DND-41 (cell line): ENCODE results near the gene NADK2.

Experiments
- ATAC-seq: fragments of 200-7000 bp; cut with Tn5 transposase; 3 replicates; pipeline ENCODE4 v1.9.1; 2021; ENCODE audit warnings: low read depth; ENCODE audit not compliant: insufficient read depth
- DNase-seq: peaks from one replicate; pipeline ENCODE4 v3.0.0-alpha.2; 2020
- H2AFZ ChIP-seq: 2 replicates; pipeline ENCODE4 v1.6.0; 2012; ENCODE audit warnings: low read depth, low read length
- H3K27ac ChIP-seq: 2 replicates; pipeline ENCODE4 v1.5.1; 2012; ENCODE audit warnings: low read length, inconsistent platforms
- H3K27me3 ChIP-seq: fragments of 200-600 bp; sonication (generic); 2 replicates; pipeline ENCODE4 v1.6.0; 2012; ENCODE audit warnings: low read length, mild to moderate bottlenecking, inconsistent platforms; ENCODE audit not compliant: insufficient read depth, poor library complexity
- H3K36me3 ChIP-seq: 2 replicates; pipeline ENCODE4 v1.5.1; 2012; ENCODE audit warnings: low read length, inconsistent platforms; ENCODE audit not compliant: insufficient read depth
- H3K4me1 ChIP-seq: 2 replicates; pipeline ENCODE4 v1.5.1; 2012; ENCODE audit warnings: mild to moderate bottlenecking, low read length; ENCODE audit not compliant: insufficient read depth
- H3K4me2 ChIP-seq: 2 replicates; pipeline ENCODE4 v1.6.0; 2012; ENCODE audit warnings: mild to moderate bottlenecking, moderate library complexity, low read length, inconsistent platforms; ENCODE audit not compliant: insufficient read depth
- H3K4me3 ChIP-seq, 2 experiments: fragments of 200-600 bp in 1 of 2; shearing (Covaris generic) in 1 of 2; 2 replicates each; pipeline ENCODE4 v1.5.1; 2012 to 2016; ENCODE audit warnings: inconsistent platforms in 2 of 2, low read length in 2 of 2, mild to moderate bottlenecking in 2 of 2, low read depth in 1 of 2, moderate library complexity in 1 of 2
- H3K79me2 ChIP-seq: 2 replicates; pipeline ENCODE4 v1.6.0; 2012; ENCODE audit warnings: low read length, inconsistent platforms; ENCODE audit not compliant: insufficient read depth
- H3K9ac ChIP-seq: 2 replicates; pipeline ENCODE4 v1.6.0; 2012; ENCODE audit warnings: low read depth, mild to moderate bottlenecking, inconsistent platforms, low read length, moderate library complexity
- H3K9me3 ChIP-seq: 2 replicates; pipeline ENCODE4 v1.5.1; 2012; ENCODE audit warnings: low read length, moderate library complexity, mild to moderate bottlenecking, inconsistent platforms; ENCODE audit not compliant: insufficient read depth, severe bottlenecking
- H4K20me1 ChIP-seq: 2 replicates; pipeline ENCODE4 v1.6.0; 2012; ENCODE audit warnings: low read length; ENCODE audit not compliant: insufficient read depth
- CTCF ChIP-seq: IDR thresholded peaks from 2 replicates; pipeline ENCODE4 v1.5.1; 2012; ENCODE audit warnings: borderline replicate concordance, low read length, moderate library complexity, mild to moderate bottlenecking; ENCODE audit not compliant: poor library complexity, severe bottlenecking; ENCODE audit errors: extremely low read depth
- EZH2 ChIP-seq: IDR thresholded peaks from 3 replicates; pipeline ENCODE4 v1.6.1; 2012; ENCODE audit warnings: borderline replicate concordance, low read depth, mild to moderate bottlenecking, moderate library complexity, low read length, inconsistent platforms; ENCODE audit not compliant: severe bottlenecking

Gene NADK2

GRCh38 chr5:36267905-36268304 is 26.2 kb upstream of the NADK2 start:
- Histone ChIP-seq H4K20me1 (no peaks in the 10 kb centered on the region), H2AFZ (no peak overlapping the region), H3K9ac (no peak overlapping the region), H3K27me3 (peaks cover 5% of the 10 kb centered on the region), H3K36me3 (no peaks in the 10 kb centered on the region), H3K79me2 (no peaks in the 10 kb centered on the region), H3K4me3 (no peak overlapping the region), H3K27ac (no peak overlapping the region), H3K4me1 (no peaks in the 10 kb centered on the region), H3K4me2 (no peak overlapping the region), H3K9me3 (no peaks in the 10 kb centered on the region)
- no peak for DNase-seq
- TF ChIP-seq CTCF (no peak), EZH2 (no peak)
- no peak for ATAC-seq

DNA sequence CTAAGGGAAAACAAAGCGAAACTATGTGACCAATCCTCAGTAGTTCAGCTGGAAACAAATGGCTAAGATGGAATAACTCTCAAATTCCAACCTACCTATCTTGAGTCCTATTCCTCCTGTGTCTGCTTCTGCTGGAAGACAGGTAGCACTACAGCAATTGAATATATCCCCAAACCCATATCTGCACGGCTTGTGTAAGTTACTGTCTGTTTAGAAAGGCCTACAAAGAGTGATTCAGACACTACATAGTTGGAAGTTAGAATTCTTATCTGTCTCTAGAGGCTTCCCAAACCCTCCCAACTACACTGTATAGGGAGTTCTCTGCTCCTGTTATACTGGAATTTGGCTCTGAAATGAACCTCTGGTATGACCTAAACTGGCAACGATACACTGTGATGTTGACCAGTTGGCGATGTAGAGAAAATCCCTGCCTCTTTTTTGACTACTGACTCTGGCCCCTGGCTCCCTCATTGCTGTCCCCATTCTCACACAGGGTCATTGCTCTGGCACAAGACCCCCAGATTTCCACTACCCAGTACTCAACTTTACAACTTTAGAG is 22.6 kb upstream of the NADK2 start:
- no peak overlapping the region for H3K4me3 ChIP-seq
- no peak overlapping the region for H3K4me2 ChIP-seq
- H3K36me3 ChIP-seq = no peaks in the 10 kb centered on the region
- H3K79me2 ChIP-seq = no peaks in the 10 kb centered on the region
- no peaks in the 10 kb centered on the region for H3K4me1 ChIP-seq
- H2AFZ ChIP-seq = no peak overlapping the region
- no peaks in the 10 kb centered on the region for H3K9me3 ChIP-seq
- H4K20me1 ChIP-seq = no peaks in the 10 kb centered on the region
- H3K27ac ChIP-seq = no peak overlapping the region
- ATAC-seq (no peak), DNase-seq (no peak)
- peaks cover 10% of the 10 kb centered on the region for H3K27me3 ChIP-seq
- no peak overlapping the region for H3K9ac ChIP-seq
- TF ChIP-seq CTCF (no peak), EZH2 (no peak)

GRCh38 chr5:36261186-36261585 is 19.5 kb upstream of the NADK2 start:
- no peak overlapping the region for H3K4me3 ChIP-seq
- H3K27ac ChIP-seq = no peak overlapping the region
- no peaks in the 10 kb centered on the region for H3K79me2 ChIP-seq
- TF ChIP-seq EZH2 (no peak), CTCF (no peak)
- no peaks in the 10 kb centered on the region for H3K36me3 ChIP-seq
- H3K9me3 ChIP-seq = no peaks in the 10 kb centered on the region
- no peaks in the 10 kb centered on the region for H4K20me1 ChIP-seq
- no peak overlapping the region for H3K9ac ChIP-seq
- H2AFZ ChIP-seq = no peak overlapping the region
- ATAC-seq = no peak
- no peak for DNase-seq
- H3K4me2 ChIP-seq = no peak overlapping the region
- no peaks in the 10 kb centered on the region for H3K4me1 ChIP-seq
- H3K27me3 ChIP-seq = peaks cover 13% of the 10 kb centered on the region

DNA sequence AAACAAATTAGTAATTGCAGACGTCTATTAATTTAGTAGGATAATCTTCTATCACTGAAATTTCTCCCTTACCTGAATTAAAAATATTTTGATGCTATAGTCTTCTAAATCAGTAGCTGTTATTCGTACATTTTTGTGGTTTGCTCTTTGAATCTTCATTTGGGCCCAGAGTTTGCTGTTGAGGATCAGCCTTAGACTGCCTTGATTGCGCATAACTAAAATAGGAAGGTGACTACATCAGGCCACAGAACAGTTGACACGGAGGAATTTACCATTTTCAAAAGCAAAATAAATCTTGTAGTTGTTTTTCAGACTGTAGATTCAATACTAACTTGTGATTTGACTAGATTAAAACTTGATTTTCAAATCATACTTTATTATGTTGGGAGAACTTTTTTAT is 11.8 kb upstream of the NADK2 start:
- H3K4me3 ChIP-seq = no peak overlapping the region
- DNase-seq (no peak), ATAC-seq (no peak)
- no peaks in the 10 kb centered on the region for H3K4me1 ChIP-seq
- peaks cover 9% of the 10 kb centered on the region for H3K27me3 ChIP-seq
- H3K27ac ChIP-seq = no peak overlapping the region
- H2AFZ ChIP-seq = no peak overlapping the region
- no peaks in the 10 kb centered on the region for H3K36me3 ChIP-seq
- H3K79me2 ChIP-seq = no peaks in the 10 kb centered on the region
- H4K20me1 ChIP-seq = no peaks in the 10 kb centered on the region
- H3K9ac ChIP-seq = no peak overlapping the region
- no peak overlapping the region for H3K4me2 ChIP-seq
- TF ChIP-seq CTCF (no peak), EZH2 (no peak)
- no peaks in the 10 kb centered on the region for H3K9me3 ChIP-seq
